GM12874 (cell line): Measurements from ENCODE around the gene LCE1B.

Experiments
- CTCF ChIP-seq: IDR thresholded peaks from 2 replicates; pipeline ENCODE4 v1.5.1; 2011; ENCODE audit warnings: low read depth, mild to moderate bottlenecking, control low read depth, low read length, moderate library complexity; ENCODE audit not compliant: insufficient read depth

Gene LCE1B

GRCh38 chr1:152860129-152860528 is 48.4 kb downstream of the LCE1B start:
- TF ChIP-seq CTCF: no peak

- no peak for TF ChIP-seq CTCF
These were observed 49.6 kb downstream of the LCE1B start for GRCh38 chr1:152861374-152861773.
